Dermis microvascular lymphatic vessel endothelial cell (primary cell): ENCODE results near the gene ST6GALNAC5. TPM values are rescaled to one million over a fixed set of nuclear protein-coding genes. Genes with fewer than 3 reads are reported as not detected.

Source experiments
- DNase-seq, 2 donors: peaks; one replicate each; pipeline versions ENCODE4 v3.0.0 to v3.0.0-alpha.2; 2010; ENCODE audit warnings: low read depth in 2 of 2
- total RNA-seq: library from RNA; depleted of rRNA; stranded (reverse); fragments of >200 nt; gene quantifications from 2 replicates; pipeline ENCODE4 v1.2.1, GENCODE V29; 2014

Gene ST6GALNAC5
- total RNA-seq, 1 donor from 2014 or later = not detected

DNA sequence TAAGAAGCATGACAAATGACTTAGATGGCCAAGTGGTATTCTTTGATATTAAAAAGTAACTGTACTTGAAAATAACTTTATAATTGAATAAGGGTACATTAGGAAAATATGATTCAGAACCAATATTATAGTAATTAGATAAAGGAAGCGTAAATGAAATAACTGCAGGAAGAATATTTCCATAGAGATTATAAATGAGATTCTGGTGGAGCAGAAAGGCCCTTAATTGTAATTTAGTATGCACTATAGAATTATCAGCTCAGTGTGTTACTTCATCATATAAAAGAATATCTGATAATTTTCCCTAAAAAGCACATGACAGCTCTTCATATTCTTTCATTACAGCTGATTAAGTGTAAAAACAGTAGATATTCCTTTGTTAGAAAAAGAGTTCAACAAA lies 180.3 kb downstream of the ST6GALNAC5 start:
- no peak for DNase-seq

DNA sequence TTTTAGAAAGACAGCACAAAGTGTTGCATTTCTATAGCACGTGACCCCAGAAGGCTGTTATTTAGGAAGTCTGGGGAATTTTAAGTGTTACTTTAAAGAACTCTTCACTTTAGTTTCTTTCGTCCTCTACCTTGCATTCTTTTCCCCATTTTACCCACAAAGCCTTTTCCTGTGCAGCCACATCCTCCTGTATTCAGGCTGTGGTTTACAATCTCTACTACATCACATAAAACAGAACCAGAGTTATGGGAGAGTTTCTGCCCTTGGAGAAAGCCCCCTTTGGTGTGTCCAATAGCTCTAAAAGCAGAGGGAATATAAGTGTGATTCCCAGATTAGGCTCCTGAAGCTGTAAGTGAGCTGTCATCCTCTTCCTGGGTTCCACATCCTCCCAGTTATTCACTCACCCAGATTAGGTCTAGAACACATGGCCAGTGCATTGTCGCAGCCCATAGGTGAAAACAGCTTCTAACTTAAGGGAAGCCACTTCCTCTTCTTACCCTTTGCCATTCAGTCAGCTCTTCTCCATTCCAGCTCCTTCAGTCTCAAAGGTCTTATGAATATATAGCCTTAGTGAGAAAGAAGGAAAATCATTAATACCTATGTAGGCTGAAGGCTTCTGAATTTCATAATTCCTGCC lies 180.8 kb downstream of the ST6GALNAC5 start:
- DNase-seq = no peak

DNA sequence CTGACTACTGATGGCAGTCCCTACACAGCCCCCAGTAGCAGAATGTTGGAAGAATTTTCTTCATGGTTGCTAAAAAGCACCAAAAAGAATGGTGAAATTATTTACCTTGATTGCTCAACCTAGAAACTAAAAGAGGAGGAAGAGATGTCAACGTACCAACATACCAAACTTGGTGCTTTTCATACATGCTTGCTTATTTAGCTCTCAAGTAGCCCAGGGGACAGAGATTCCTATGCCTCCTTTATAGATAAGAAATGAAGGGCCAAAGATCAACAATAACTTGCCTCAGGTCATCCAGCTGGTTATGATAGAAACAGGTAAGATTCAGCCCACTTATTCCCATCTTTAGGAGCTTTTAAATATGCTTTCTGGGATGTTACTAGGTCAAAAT lies 181.3 kb downstream of the ST6GALNAC5 start:
- DNase-seq = no peak

DNA sequence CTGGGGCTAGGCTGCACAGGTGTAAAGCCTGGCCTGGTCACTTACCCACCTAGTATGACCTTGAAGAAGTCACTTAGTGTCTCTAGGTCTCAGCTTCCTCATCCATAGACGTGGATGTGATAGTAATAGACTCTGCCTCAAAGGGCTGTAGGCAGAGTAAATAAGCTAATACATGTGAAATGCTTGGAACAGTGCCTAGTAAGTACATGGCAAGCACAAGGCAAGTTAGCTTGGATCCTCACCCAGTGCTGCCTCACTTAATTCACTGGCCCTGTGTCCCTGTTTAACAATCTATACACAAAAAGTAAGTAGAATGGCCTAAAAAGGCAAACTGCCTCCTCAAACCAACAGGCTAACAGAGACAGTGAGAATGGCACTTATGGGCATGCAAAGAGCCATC lies 184.1 kb downstream of the ST6GALNAC5 start:
- DNase-seq = no peak

DNA sequence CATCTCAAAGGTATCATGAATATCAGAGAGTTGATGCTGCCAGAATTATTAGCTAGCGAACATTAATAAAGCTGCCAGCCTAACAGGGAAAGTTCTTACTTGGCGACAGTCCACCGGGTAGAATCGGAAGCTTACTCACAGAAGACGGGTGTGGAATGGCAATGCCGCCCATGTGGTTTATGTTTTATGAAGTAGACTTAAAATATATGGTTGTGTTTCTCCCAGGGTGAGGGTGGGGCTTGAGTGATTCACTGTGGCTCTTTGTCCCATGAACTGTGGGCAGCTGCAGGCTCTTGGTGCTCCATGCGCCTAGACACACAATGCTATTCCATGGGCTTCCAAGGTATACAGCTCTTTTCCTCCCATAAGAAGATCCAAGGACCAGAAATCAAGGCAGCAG lies 189.2 kb downstream of the ST6GALNAC5 start:
- no peak for DNase-seq

DNA sequence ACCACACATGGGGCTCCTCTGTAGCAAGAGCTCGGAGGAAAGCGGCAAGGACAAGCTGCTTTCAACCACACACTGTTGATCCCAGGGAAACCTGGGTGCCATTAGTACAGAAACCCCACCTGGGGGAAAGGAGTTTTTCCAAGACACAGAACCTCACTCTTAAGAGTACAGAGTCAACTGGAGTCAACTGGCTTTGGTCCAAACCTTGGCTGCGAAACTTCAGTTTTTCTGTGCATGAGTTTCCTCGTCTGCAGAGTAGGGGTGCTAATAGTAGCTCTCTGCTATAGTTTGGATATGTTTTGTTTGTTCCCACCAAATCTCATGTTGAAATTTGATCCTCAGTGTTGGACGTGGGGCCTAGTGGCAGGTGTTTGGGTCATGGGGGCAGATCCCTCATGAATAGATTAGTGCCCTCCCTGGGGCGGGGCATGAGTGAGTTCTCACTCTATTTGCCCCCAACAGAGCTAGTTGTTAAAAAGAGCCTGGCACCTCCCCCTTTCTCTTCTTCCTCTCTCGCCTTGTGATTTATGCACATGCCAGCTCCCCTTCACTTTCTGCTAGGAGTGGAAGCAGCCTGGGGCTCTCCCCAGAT lies 190.8 kb downstream of the ST6GALNAC5 start:
- no peak for DNase-seq

DNA sequence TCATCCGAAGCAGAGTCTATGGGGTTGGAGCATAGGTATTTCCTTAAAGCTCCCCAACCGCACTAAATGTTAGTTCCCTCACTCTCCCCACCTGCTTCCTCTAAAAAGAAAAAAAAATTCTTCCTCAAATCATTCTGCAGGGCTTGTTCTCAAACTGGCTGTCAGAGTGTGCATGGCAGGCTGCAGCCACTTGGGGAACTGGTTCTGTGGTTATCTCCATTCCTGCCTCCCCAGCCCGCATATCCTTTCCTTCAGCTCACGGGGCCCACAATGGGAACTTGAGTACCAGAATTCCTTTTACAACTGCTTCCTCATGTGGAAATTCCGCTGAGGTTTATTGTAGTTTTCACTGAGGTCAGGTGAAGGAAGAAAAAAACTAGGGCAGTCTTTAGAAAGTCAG lies 192.7 kb downstream of the ST6GALNAC5 start:
- DNase-seq = no peak

DNA sequence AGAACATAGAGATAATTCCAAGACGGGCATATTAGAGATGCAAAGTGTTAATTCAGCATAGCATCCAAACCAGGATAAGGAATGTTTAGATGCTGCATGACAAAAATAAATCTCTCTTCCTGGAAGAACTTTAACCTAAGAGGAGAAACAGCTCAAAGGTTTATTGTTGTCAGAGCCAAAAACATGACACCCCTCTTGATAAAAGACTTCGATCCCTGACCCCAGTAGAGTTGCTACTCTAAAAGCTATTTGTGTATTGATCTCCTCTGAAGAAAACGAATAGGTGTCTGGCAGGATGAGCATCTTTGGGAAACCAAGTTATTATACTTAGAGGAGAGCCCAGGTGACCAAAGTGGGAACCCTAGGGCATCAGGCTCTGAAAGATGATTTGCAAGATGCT lies 193.9 kb downstream of the ST6GALNAC5 start:
- DNase-seq = no peak

DNA sequence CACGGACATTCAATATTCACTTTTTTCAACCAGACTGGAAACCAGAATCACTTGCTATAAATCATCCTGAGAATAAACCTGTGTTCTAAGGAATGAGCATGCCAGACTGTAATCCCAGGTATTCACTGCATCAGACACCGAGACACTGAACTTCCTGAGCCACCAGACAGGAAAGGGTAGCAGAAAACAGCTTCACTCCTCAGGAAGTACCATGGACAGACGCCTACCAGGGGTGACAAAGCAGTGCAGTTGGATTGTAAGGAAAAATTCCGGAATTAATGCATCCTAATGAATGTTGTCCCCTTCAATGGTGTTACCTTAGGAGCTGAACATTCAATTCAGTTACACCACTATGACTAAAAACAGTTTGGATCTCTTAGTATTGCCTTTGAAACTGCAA lies 195.8 kb downstream of the ST6GALNAC5 start:
- peak in 1 of 2 donors; percentile 45 for DNase-seq

DNA sequence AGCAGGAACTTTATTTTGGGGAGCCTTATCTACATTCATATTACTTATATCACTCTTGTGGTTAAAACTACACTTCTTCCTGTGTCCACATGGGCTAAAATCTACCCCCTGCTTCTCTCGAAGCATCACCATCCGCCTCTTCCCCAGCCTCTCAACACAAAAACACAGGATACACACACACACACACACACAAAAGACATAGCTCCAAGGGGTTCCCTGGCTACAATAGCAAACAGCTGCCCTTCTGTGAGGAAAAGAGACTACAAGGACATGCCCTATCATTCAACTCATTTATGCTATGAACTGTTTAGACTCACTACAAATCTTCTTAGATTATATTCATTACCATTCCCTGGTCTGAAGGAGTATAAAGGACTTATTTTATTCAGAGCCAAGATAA lies 197.0 kb downstream of the ST6GALNAC5 start:
- DNase-seq = no peak

DNA sequence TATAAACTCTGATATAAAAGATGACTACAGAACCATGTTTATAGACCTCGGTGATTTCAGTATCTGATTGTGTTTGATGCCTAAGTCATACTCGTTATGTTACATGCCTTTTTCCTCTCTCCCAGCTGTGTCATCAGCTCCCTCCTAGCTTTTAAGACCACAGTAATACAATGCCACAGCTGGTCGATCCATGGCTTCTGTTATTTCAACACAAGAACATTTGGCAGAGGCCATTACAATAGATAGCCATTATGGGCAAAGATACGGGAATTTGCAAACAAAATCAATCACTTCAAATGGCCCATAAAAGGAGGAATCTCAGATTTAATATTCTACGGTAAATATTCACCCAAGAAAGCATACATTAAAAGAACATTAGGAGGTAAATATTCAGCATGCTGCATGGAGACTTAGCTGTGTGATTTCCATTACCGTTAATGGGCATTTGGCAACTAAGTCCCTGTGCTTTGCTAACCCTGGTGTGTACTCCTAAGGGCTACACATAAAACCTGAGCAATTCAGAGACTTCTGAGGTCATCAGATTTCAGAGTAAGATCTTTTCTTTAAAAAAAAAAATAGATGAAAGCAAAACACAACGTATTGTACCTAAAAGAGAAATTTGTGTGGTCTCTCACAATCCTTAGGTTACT lies 198.5 kb downstream of the ST6GALNAC5 start:
- DNase-seq = no peak

DNA sequence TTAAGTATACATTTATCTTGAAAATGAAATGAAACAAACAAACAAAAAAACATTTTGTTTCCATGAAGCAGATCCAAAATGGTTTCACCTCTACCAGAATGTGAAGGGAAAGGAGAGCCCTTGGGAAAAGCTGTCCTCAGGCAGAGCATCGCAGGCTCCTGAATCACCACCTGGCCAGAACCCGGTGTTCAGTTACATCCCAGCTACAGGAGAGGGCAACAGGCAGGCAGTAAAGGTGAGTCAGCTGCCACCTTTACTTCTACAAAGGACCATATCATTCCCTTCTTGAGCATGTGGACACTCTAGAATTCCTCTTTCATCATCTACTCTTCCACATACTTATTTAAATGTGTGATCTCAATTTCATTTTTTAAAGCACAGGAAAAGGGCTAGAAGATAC lies 200.7 kb downstream of the ST6GALNAC5 start:
- no peak for DNase-seq

DNA sequence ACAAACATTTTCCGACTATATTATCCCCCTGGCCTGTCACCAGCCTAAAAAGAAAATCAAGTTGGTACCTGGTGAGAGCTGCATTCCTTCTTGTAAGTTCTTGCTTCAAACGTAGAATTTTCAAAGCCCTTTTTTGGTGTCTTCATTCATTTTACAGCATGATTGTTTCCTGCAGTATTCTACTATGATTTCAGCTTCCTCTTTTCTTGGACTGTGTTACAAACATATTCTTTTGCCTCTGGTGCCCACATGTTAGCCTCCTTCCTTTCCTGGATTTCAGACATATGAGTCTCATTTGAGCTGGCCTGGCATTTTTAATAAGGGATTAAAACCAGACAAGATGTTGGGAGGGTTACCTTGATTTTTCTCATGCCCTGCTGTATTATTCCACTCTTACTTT lies 209.5 kb downstream of the ST6GALNAC5 start:
- DNase-seq = no peak

DNA sequence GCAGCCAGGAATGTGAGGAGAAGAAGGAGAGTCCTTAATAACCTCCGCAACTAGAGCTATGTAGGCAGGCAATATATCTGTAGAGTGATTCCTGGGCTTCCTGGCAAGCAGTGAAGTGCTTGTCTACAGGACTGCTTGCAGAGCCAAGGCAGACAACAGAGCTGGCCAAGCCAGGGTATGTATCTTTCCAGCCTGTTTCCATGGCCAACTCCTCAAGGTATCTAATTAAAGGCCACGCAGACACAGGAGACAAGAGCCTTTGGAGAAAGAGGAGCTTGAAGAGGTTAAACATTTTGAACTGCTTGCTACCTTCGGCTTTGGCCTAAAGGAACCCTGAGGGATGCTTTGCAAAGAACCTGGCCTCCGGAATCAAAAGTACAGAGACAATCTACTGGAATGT lies 214.6 kb downstream of the ST6GALNAC5 start:
- DNase-seq = no peak

DNA sequence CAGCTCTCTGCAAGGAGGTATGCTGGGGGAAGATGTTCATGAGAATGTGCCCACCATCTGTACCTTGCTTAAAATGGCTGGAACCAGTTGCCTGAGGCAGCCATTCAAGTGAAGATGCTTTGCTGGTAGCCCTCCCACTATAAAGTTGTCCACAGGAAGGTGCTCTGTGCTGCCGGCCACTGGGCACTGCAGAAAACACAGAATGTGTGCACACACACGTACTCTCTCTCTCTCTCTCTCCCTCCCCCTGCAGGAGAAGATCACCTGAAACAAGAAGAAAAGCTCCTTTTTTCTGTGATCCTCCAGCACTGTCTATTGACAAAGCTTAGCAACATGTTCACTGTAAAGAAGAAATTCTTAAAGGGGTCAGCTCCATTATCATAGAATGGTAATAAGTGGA lies 217.2 kb downstream of the ST6GALNAC5 start:
- no peak for DNase-seq

DNA sequence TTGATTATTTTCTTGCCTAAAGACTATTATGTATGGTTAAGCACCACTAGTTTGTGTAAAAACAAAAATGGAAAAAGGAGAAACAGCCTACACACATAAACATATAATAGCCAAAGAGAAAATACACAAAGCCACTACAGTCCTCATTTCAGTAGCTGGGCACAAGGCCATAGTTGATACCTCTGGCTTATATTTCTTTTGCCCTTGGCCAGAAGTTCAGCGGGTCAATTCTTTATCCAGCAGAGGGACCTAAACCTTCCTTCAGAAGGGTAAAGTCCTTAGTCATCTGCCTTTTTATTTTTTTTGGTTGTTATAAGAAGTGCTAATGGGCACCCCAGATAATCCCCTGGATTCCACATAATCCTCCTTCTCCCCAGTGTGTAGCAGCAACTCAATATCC lies 217.8 kb downstream of the ST6GALNAC5 start:
- DNase-seq = no peak

DNA sequence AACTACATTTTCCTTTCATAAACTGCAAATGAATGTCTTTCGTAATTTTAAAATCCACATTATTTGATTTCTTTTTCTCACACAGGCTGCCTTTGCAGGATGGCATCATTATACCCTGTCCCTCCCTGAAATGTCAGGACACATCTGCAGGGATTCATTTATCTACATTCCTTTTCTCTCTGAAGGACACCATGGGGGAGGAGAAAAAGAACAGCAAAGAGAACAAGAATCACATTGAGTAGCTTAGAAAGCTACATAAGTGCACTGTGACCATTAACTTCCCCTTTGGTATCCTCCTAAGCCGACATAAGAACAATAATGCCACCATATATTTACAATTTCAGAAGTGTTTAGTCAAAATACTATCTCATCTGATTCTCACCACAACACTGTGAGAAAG lies 222.5 kb downstream of the ST6GALNAC5 start:
- no peak for DNase-seq

DNA sequence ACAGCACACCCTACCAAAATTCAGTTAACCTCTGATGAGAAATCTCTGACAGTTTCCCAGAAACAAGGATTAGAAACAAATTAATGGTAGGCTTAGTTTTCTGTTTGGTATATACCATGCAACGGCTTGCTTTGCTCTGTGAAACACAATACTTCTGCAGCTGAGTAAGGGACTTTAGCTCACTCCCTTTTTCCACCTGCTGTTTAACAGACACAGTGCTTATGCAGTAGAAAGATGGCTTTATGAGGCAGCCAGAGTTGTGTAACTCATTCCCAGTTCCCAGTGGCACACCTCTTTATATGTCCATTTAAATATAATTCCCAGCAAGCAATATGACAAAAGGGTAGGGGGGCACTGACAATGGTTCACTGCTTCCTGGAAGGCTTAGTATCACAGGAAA lies 228.0 kb downstream of the ST6GALNAC5 start:
- DNase-seq = no peak

DNA sequence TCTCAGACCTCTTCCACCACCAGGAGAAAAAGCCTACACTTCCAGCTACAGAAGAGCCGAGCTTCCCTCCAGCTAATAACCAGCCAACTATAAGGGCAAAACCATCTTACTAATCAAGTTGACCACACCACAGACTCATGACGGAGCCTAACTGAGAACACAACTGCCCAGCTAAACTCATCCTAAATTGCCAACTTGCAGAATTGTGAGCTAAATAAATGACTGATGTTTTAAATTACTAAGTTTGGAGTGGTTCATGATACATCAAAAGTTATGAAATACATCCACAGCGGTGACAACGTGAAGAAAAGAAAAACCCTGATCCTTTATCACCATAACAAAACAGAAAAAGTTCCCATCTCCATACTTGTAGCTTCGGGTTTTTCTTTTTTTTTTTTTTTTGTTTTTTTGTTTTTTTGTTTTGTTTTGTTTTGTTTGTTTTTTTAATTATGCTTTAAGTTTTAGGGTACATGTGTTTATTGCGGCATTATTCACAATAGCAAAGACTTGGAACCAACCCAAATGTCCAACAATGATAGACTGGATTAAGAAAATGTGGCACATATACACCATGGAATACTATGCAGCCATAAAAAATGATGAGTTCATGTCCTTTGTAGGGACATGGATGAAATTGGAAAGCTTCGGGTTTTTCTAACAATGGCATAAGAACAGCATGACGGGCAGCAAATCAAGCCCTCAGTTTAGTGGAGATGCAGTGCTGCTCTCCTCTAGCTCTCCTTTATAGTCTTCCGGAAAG lies 229.4 kb downstream of the ST6GALNAC5 start:
- no peak for DNase-seq

DNA sequence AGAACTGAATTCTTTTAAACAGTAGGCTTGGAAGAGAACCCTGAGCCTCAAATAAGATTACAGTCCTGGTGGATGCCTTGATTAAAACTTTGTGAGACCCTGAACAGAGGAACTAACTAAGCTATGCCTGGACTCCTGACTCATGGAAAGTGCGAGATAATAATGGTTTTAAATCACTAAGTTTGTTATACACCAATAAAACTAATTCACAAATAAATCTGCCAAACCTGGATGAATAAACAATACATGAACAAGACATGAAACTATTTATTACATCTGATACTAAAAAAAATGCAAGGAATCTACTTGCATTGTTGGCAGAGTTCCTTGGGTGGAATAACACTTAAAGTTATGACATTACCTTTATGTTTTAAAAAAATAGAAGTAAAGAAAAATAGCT lies 233.6 kb downstream of the ST6GALNAC5 start:
- no peak for DNase-seq

DNA sequence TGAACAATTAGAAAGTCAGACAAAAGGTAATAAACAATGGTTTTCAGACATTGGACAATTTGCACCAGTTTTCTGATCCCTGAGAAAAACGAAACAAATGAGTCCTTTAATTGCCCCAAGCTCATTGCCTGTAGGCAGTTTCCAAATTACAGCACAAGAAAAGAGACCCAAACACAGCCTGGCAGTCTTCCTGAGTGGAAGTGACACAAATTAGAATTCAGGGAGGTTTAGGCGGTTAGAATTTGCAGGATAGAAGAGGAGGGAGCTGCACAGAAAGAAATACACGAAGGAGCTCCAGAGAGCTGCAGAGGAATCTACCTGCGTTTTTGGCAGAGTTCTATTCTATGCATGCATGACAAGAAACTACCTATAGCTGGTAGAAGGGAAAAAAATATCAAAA lies 236.2 kb downstream of the ST6GALNAC5 start:
- DNase-seq = no peak

DNA sequence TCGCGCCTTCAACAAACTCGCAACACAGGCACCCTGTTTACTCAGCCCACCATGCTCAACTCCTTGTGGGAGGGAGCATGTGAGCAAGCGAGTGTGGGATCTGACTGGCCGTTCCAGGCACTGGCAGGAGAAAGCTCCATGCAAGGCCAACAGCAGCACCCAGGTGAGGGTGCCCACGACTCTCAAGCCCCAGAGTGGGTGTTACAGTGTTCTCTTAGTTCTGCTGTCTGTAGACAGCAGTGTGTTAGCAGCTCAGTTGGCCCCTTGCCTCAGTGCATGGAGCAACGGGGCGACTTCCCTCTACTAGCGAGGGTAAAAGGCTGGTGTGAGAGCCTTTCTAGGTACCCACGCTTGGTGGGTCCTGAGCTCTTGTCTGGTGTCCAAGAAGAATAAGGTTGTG lies 237.4 kb downstream of the ST6GALNAC5 start:
- no peak for DNase-seq
